ENCODE results near the gene KLK10.

The KLK10 gene

GRCh38 chr19:51060336-51060735, 40.8 kb upstream of the KLK10 start:
- TF ChIP-seq CTCF (conservative IDR thresholded peaks at IDR 0.05; ENCODE audit: low read depth, low read length): no peak
- no peak overlapping the region for H3K4me3 ChIP-seq (ENCODE audit: low read depth, low read length)
- DNase-seq (ENCODE audit: low read depth): no peak

- H3K4me3 ChIP-seq (ENCODE audit: low read depth, low read length): no peak overlapping the region
- no peak for DNase-seq (ENCODE audit: low read depth)
- no peak for TF ChIP-seq CTCF (conservative IDR thresholded peaks at IDR 0.05; ENCODE audit: low read depth, low read length)
Measured at GRCh38 chr19:51059715-51060114, 40.2 kb upstream of the KLK10 start.

GRCh38 chr19:51055866-51056265, 36.4 kb upstream of the KLK10 start:
- no peak for DNase-seq (ENCODE audit: low read depth)
- no peak overlapping the region for H3K4me3 ChIP-seq (ENCODE audit: low read depth, low read length)
- no peak for TF ChIP-seq CTCF (conservative IDR thresholded peaks at IDR 0.05; ENCODE audit: low read depth, low read length)

GRCh38 chr19:51047031-51047335, 27.5 kb upstream of the KLK10 start:
- TF ChIP-seq CTCF (conservative IDR thresholded peaks at IDR 0.05; ENCODE audit: low read depth, low read length): no peak
- no peak overlapping the region for H3K4me3 ChIP-seq (ENCODE audit: low read depth, low read length)
- DNase-seq (ENCODE audit: low read depth): no peak

GRCh38 chr19:51044327-51044726, 24.8 kb upstream of the KLK10 start:
- no peak for TF ChIP-seq CTCF (conservative IDR thresholded peaks at IDR 0.05; ENCODE audit: low read depth, low read length)
- no peak overlapping the region for H3K4me3 ChIP-seq (ENCODE audit: low read depth, low read length)
- DNase-seq (ENCODE audit: low read depth): no peak

GRCh38 chr19:51043497-51043896, 24.0 kb upstream of the KLK10 start:
- no peak for DNase-seq (ENCODE audit: low read depth)
- no peak overlapping the region for H3K4me3 ChIP-seq (ENCODE audit: low read depth, low read length)
- no peak for TF ChIP-seq CTCF (conservative IDR thresholded peaks at IDR 0.05; ENCODE audit: low read depth, low read length)

GRCh38 chr19:51040151-51040550, 20.6 kb upstream of the KLK10 start:
- no peak overlapping the region for H3K4me3 ChIP-seq (ENCODE audit: low read depth, low read length)
- no peak for TF ChIP-seq CTCF (conservative IDR thresholded peaks at IDR 0.05; ENCODE audit: low read depth, low read length)
- no peak for DNase-seq (ENCODE audit: low read depth)

Measured in choroid plexus epithelial cell (primary cell).